Calu3 (cell line): ENCODE data around the gene NRG3. TPM values are rescaled to one million over a fixed set of nuclear protein-coding genes. Genes with fewer than 3 reads are reported as not detected.
A peak's percentile ranks its signal among the peaks of the same experiment; 100 is the strongest.

Experiments used
- BruUV-seq: library from RNA; stranded (reverse); fragments of 400-500 nt; replicated peaks from 2 replicates; lab custom pipeline; 2021; lab: Mats Ljungman, UMichigan
- CTCF ChIA-PET: fragments of 300-600 bp; sonication (Branson Sonifier 250); formaldehyde crosslinking; loops from one replicate; lab custom pipeline; 2022; ENCODE audit warnings: antibody characterized with exemption; lab: Charles Lee
- DNase-seq: peaks from one replicate; pipeline ENCODE4 v3.0.0; 2022
- H3K27ac Mint-ChIP-seq: one replicate; pipeline ENCODE4 v1.8.0; 2022; ENCODE audit warnings: mixed read lengths; ENCODE audit not compliant: unreplicated experiment
- H3K27me3 Mint-ChIP-seq: one replicate; pipeline ENCODE4 v1.8.0; 2022; ENCODE audit warnings: mixed read lengths; ENCODE audit not compliant: unreplicated experiment
- H3K36me3 Mint-ChIP-seq: one replicate; pipeline ENCODE4 v1.8.0; 2022; ENCODE audit warnings: mild to moderate bottlenecking, moderate library complexity, mixed read lengths; ENCODE audit not compliant: insufficient read depth, unreplicated experiment
- H3K4me1 Mint-ChIP-seq: one replicate; pipeline ENCODE4 v1.8.0; 2022; ENCODE audit warnings: mild to moderate bottlenecking, low read depth, mixed read lengths; ENCODE audit not compliant: unreplicated experiment
- H3K4me3 Mint-ChIP-seq: one replicate; pipeline ENCODE4 v1.8.0; 2022; ENCODE audit warnings: mild to moderate bottlenecking, low read depth, moderate library complexity, mixed read lengths; ENCODE audit not compliant: unreplicated experiment
- H3K9me3 Mint-ChIP-seq: one replicate; pipeline ENCODE4 v1.8.0; 2022; ENCODE audit warnings: low read depth, mixed read lengths; ENCODE audit not compliant: unreplicated experiment
- CTCF ChIP-seq: fragments of 200-600 bp; IDR thresholded peaks from one replicate; pipeline ENCODE4 v1.8.0; 2022; ENCODE audit warnings: antibody characterized with exemption; ENCODE audit not compliant: unreplicated experiment
- intact Hi-C: fragments of 100-400 bp; cut with micrococcal nuclease; formaldehyde crosslinking; loops from one replicate; pipeline ENCODE4 v1.10.0; 2022; ENCODE audit not compliant: unreplicated experiment
- total RNA-seq: library from RNA; stranded (reverse); gene quantifications from 2 replicates; pipeline ENCODE4 v1.2.3, GENCODE V29; 2022

Gene NRG3
- total RNA-seq, 1 experiment from 2014 or later = 46.3 TPM

DNA sequence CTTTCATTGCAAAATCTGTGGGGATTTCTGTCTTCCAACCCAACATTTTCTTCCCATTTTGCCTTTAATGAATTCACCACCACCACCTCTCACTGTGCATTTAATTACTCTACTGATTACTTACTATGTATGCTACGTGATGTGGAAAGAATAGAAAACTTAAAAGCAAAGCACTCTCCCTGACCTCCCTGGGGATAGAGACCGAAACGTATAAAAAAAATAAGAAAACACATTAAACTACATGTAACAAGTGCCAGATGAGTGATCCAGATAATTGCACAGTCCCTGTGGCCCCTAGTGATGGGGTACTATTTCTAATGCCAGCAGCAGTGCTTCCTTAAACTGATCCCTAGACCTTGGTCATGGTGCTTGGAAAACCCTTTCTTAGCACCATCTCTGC, 478.4 kb downstream of the NRG3 start:
- Mint-ChIP-seq H3K36me3 (no peaks in the 10 kb centered on the region), H3K27me3 (no peaks in the 10 kb centered on the region), H3K9me3 (no peaks in the 10 kb centered on the region), H3K4me3 (no peak overlapping the region), H3K4me1 (no peaks in the 10 kb centered on the region), H3K27ac (no peak overlapping the region)
- BruUV-seq = no TSS peak
- CTCF ChIA-PET = no interaction called here
- TF ChIP-seq CTCF = no peak
- DNase-seq = no peak
- intact Hi-C loops = no loop called here

- Mint-ChIP-seq H3K36me3 (no peaks in the 10 kb centered on the region), H3K4me3 (no peak overlapping the region), H3K9me3 (no peaks in the 10 kb centered on the region), H3K27ac (no peak overlapping the region), H3K4me1 (no peaks in the 10 kb centered on the region), H3K27me3 (no peaks in the 10 kb centered on the region)
- no peak for DNase-seq
- no TSS peak for BruUV-seq
- no peak for TF ChIP-seq CTCF
- CTCF ChIA-PET = no interaction called here
- intact Hi-C loops = no loop called here
Observed at GRCh38 chr10:82358486-82359099, 483.6 kb downstream of the NRG3 start.

- H3K27ac Mint-ChIP-seq = no peak overlapping the region
- no TSS peak for BruUV-seq
Observed at GRCh38 chr10:82361256-82361655, 486.3 kb downstream of the NRG3 start.

DNA sequence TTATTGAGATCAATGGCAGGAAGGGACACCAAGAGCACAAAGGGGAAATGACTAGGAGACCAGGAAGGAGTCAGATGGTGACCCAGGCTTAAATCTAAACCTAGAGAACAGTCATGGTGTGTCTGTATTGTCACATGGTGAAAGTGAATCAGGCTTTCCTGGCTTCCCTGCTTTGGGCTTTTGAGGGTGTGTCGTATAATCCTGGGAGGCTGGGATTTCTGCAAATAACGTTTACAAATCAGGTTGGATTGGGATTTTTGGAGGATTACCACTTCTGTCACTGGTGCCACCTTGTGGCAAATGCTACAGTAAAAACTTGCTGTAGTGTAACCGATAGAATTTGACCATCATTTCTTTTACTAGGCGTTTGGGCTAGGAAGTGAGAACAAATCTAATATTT, 502.6 kb downstream of the NRG3 start:
- intact Hi-C loops = no loop called here
- peaks cover 11% of the 10 kb centered on the region for H3K4me1 Mint-ChIP-seq
- no peaks in the 10 kb centered on the region for H3K27me3 Mint-ChIP-seq
- H3K27ac Mint-ChIP-seq = no peak overlapping the region
- TF ChIP-seq CTCF = no peak
- H3K36me3 Mint-ChIP-seq = no peaks in the 10 kb centered on the region
- CTCF ChIA-PET = no interaction called here
- no TSS peak for BruUV-seq
- DNase-seq = peak; percentile 21
- H3K4me3 Mint-ChIP-seq = no peak overlapping the region
- H3K9me3 Mint-ChIP-seq = no peaks in the 10 kb centered on the region

More at GRCh38 chr10:82361256-82361655, 486.3 kb downstream of the NRG3 start:
- intact Hi-C loops = loop anchor here (10.0 kb wide), 1 partner anchor 196 kb away; no protein-coding TSS in a partner anchor
- no peak for TF ChIP-seq CTCF
- no peak for DNase-seq
- no peak overlapping the region for H3K4me3 Mint-ChIP-seq
- H3K36me3 Mint-ChIP-seq = no peaks in the 10 kb centered on the region
- H3K4me1 Mint-ChIP-seq = no peaks in the 10 kb centered on the region
- CTCF ChIA-PET = no interaction called here
- H3K27me3 Mint-ChIP-seq = no peaks in the 10 kb centered on the region
- H3K9me3 Mint-ChIP-seq = no peaks in the 10 kb centered on the region
